GM12874 (cell line): Measurements from ENCODE around the gene DUSP10.

Experiments used
- CTCF ChIP-seq: IDR thresholded peaks from 2 replicates; pipeline ENCODE4 v1.5.1; 2011; ENCODE audit warnings: low read depth, mild to moderate bottlenecking, control low read depth, low read length, moderate library complexity; ENCODE audit not compliant: insufficient read depth

Gene DUSP10

GRCh38 chr1:221690858-221691257 lies 51.0 kb downstream of the DUSP10 start:
- no peak for TF ChIP-seq CTCF

DNA sequence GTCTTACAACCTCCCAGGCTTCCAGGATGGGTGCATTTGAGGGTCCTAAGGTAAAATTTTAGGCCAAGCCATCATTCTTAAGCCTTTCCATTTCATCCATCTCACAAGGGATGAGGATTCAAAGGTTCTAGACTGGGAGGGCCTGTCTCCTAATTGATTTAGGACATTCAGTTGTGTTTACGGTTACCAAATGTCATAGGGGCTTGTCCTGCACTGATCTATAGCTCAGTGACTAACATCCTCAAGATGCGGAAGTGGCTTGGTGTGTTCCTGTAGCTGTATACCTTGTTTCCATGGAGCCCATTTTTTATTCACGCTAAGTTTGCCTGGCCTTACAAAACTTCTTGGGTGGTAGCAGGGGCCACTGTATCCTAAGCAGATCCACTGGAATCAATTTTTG lies 52.8 kb downstream of the DUSP10 start:
- no peak for TF ChIP-seq CTCF

GRCh38 chr1:221688488-221688843 lies 53.4 kb downstream of the DUSP10 start:
- TF ChIP-seq CTCF = no peak

DNA sequence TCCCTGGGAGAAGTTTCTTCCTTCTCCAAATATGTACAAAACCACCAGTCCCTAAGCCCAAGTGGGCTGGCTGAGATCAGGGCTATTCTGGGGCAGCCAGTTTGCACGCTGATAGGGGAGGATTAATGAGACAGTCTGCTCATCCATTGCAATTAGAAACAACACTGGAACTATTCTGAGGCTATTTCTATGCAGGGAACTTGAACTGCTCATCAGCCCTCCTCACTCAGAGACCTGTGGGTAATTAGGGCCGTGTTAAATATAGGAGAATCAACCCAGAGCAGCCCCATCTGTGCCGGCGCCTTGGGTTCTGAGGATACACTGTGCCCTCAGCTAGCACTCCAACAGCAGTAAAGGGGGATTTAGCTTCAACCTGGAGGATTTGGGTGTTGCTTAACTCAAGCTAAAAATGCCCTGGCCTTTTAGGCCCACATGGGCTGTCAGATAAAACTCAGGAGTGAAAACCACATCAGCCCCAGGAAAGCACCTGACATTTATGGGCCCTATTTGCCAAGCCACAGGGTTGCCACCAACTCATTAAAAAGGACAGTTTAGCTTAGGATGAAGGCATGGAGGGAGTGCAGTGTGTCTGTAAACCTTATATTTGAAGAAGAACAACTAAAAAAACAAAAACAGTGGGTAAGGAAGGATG lies 53.9 kb downstream of the DUSP10 start:
- TF ChIP-seq CTCF = no peak

GRCh38 chr1:221683681-221684080 lies 58.2 kb downstream of the DUSP10 start:
- no peak for TF ChIP-seq CTCF

- no peak for TF ChIP-seq CTCF
These were observed 61.8 kb downstream of the DUSP10 start for GRCh38 chr1:221680085-221680484.

DNA sequence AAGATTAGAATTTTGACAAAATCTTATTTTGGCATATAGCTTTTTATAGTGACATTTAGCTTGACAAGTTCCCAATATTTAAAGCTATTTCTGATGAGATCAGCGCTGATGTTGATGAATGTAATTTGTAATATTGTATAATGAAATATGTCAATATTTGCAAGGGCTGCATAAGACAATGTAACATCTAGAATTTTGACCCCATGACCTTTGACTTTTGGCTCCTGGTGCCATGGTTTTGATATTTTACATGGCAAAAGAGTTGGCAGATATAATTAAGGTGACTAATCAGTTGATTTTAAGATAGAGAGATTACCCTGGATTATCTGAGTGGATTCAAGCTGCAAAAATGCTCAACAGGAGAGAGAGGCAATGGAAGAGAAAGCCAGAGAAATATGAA lies 63.9 kb downstream of the DUSP10 start:
- TF ChIP-seq CTCF = no peak
